DMS 273 treated with DMSO at 0.1 percent for 48 hours (cell line): Measurements from ENCODE around the gene RTN4RL2.

ENCODE experiments used
- DNase-seq: peaks from one replicate; lab custom pipeline; 2025; lab: John Stamatoyannopoulos, UW

Gene RTN4RL2

GRCh38 chr11:57462597-57462996 lies 2.3 kb downstream of the RTN4RL2 start:
- no peak for DNase-seq

- no peak for DNase-seq
Observed at GRCh38 chr11:57463671-57464538, 3.6 kb downstream of the RTN4RL2 start.

- DNase-seq = no peak
Observed at GRCh38 chr11:57464539-57465181, 4.3 kb downstream of the RTN4RL2 start.

- no peak for DNase-seq
Observed at GRCh38 chr11:57466680-57467079, 6.4 kb downstream of the RTN4RL2 start.

GRCh38 chr11:57467508-57468157 lies 7.3 kb downstream of the RTN4RL2 start:
- no peak for DNase-seq

- DNase-seq = no peak
Observed at GRCh38 chr11:57468276-57468675, 7.9 kb downstream of the RTN4RL2 start.

- DNase-seq = no peak
Observed at GRCh38 chr11:57469268-57469667, 8.9 kb downstream of the RTN4RL2 start.

GRCh38 chr11:57471496-57471895 lies 11.2 kb downstream of the RTN4RL2 start:
- DNase-seq = no peak

GRCh38 chr11:57473285-57473841 lies 13.0 kb downstream of the RTN4RL2 start:
- no peak for DNase-seq

GRCh38 chr11:57474017-57474802 lies 13.9 kb downstream of the RTN4RL2 start:
- peak; percentile 8 for DNase-seq

- no peak for DNase-seq
Observed at GRCh38 chr11:57474803-57475115, 14.4 kb downstream of the RTN4RL2 start.

GRCh38 chr11:57475191-57475590 lies 14.9 kb downstream of the RTN4RL2 start:
- DNase-seq = no peak

- no peak for DNase-seq
Observed at GRCh38 chr11:57475671-57476046, 15.3 kb downstream of the RTN4RL2 start.

- DNase-seq = no peak
Observed at GRCh38 chr11:57476047-57476756, 15.9 kb downstream of the RTN4RL2 start.

GRCh38 chr11:57476757-57477506 lies 16.6 kb downstream of the RTN4RL2 start:
- DNase-seq = no peak

- DNase-seq = no peak
Observed at GRCh38 chr11:57477507-57478189, 17.3 kb downstream of the RTN4RL2 start.

GRCh38 chr11:57479021-57479663 lies 18.8 kb downstream of the RTN4RL2 start:
- DNase-seq = no peak

GRCh38 chr11:57479911-57480310 lies 19.6 kb downstream of the RTN4RL2 start:
- DNase-seq = no peak

GRCh38 chr11:57480409-57481137 lies 20.2 kb downstream of the RTN4RL2 start:
- DNase-seq = peak; percentile 23
